ENCODE results near the gene CYTL1. TPM values are rescaled to one million over a fixed set of nuclear protein-coding genes. Genes with fewer than 3 reads are reported as not detected.

The CYTL1 gene
- polyA plus RNA-seq, 1 donor from 2014 or later = not detected

DNA sequence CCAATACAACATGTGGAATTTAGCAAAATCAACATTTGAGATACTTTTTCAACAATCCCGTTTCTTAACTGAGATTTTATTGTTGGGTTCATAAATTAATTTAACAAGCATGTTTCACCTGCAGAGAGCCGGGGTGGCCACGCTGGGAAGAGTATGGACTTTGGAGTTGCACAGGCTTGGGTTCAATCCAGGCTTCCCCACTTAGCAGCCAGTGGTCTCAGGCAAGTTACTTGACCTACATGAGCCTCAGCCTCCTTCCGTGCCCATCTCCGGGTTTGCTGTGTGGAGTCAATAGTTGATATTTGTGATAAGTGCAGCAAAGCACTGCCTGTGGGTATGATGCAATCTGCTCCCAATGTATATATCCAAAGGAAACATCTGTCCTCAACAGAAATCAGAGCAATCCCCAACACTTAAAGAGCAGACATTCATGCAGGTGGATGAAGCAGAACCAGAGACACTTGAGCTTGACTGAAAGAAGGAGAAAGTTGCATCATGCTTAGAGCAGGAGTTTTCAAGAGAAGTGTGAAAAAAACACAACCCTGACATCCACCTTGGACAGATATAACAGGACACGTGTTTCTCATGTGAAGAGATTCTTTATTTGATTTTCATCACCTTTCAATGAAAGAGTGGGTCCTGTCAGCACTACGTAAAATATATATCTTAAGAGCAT is 5.1 kb downstream of the CYTL1 start:
- no peak overlapping the region for H3K4me2 ChIP-seq (ENCODE audit: low read length)
- no peak overlapping the region for H2AFZ ChIP-seq (ENCODE audit: low read depth, low read length)
- H3K9me2 ChIP-seq (ENCODE audit: insufficient read depth, low read length) = no peaks in the 10 kb centered on the region
- H3K36me3 ChIP-seq (ENCODE audit: insufficient read depth, low read length) = no peaks in the 10 kb centered on the region
- H3K9ac ChIP-seq (ENCODE audit: low read length) = no peak overlapping the region
- no peaks in the 10 kb centered on the region for H3K9me3 ChIP-seq (ENCODE audit: low read length)
- TF ChIP-seq, protein P1, sequence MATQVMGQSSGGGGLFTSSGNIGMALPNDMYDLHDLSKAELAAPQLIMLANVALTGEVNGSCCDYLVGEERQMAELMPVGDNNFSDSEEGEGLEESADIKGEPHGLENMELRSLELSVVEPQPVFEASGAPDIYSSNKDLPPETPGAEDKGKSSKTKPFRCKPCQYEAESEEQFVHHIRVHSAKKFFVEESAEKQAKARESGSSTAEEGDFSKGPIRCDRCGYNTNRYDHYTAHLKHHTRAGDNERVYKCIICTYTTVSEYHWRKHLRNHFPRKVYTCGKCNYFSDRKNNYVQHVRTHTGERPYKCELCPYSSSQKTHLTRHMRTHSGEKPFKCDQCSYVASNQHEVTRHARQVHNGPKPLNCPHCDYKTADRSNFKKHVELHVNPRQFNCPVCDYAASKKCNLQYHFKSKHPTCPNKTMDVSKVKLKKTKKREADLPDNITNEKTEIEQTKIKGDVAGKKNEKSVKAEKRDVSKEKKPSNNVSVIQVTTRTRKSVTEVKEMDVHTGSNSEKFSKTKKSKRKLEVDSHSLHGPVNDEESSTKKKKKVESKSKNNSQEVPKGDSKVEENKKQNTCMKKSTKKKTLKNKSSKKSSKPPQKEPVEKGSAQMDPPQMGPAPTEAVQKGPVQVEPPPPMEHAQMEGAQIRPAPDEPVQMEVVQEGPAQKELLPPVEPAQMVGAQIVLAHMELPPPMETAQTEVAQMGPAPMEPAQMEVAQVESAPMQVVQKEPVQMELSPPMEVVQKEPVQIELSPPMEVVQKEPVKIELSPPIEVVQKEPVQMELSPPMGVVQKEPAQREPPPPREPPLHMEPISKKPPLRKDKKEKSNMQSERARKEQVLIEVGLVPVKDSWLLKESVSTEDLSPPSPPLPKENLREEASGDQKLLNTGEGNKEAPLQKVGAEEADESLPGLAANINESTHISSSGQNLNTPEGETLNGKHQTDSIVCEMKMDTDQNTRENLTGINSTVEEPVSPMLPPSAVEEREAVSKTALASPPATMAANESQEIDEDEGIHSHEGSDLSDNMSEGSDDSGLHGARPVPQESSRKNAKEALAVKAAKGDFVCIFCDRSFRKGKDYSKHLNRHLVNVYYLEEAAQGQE (IDR thresholded peaks at IDR 0.05; ENCODE audit: borderline replicate concordance) = no peak
- TF ChIP-seq, protein P2, sequence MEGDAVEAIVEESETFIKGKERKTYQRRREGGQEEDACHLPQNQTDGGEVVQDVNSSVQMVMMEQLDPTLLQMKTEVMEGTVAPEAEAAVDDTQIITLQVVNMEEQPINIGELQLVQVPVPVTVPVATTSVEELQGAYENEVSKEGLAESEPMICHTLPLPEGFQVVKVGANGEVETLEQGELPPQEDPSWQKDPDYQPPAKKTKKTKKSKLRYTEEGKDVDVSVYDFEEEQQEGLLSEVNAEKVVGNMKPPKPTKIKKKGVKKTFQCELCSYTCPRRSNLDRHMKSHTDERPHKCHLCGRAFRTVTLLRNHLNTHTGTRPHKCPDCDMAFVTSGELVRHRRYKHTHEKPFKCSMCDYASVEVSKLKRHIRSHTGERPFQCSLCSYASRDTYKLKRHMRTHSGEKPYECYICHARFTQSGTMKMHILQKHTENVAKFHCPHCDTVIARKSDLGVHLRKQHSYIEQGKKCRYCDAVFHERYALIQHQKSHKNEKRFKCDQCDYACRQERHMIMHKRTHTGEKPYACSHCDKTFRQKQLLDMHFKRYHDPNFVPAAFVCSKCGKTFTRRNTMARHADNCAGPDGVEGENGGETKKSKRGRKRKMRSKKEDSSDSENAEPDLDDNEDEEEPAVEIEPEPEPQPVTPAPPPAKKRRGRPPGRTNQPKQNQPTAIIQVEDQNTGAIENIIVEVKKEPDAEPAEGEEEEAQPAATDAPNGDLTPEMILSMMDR (IDR thresholded peaks at IDR 0.05; ENCODE audit: poor library complexity, severe bottlenecking) = no peak
- TF ChIP-seq POLR2AphosphoS5 (IDR thresholded peaks at IDR 0.05) = no peak
- no peak for TF ChIP-seq SMC3 (conservative IDR thresholded peaks at IDR 0.05; ENCODE audit: poor library complexity)
- TF ChIP-seq EZH2 (IDR thresholded peaks at IDR 0.05; ENCODE audit: borderline replicate concordance, insufficient read depth, low read length, poor library complexity, severe bottlenecking) = no peak
- TF ChIP-seq EP300 (conservative IDR thresholded peaks at IDR 0.05; ENCODE audit: poor library complexity, severe bottlenecking) = no peak
- no peak for TF ChIP-seq RAD21 (conservative IDR thresholded peaks at IDR 0.05)
- TF ChIP-seq TAF1 (IDR thresholded peaks at IDR 0.05; ENCODE audit: low read depth) = no peak
- no peak for TF ChIP-seq MXI1 (conservative IDR thresholded peaks at IDR 0.05; ENCODE audit: poor library complexity, severe bottlenecking)
- no peaks in the 10 kb centered on the region for H3K27me3 ChIP-seq (ENCODE audit: insufficient read depth, low read depth, low read length)
- no peaks in the 10 kb centered on the region for H3F3A ChIP-seq (ENCODE audit: insufficient read depth, low read length, poor library complexity, severe bottlenecking)
- no peaks in the 10 kb centered on the region for H4K20me1 ChIP-seq (ENCODE audit: insufficient read depth)
- no peaks in the 10 kb centered on the region for H3K79me2 ChIP-seq (replicated peaks; ENCODE audit: insufficient read depth, low read length)
- H3K4me3 ChIP-seq (ENCODE audit: low read length) = no peak overlapping the region
- H3K27ac ChIP-seq (ENCODE audit: low read length) = no peak overlapping the region

- Histone ChIP-seq H3K9ac (ENCODE audit: low read length) (no peak overlapping the region), H3K79me2 (replicated peaks; ENCODE audit: insufficient read depth, low read length) (no peaks in the 10 kb centered on the region), H3K9me2 (ENCODE audit: insufficient read depth, low read length) (no peaks in the 10 kb centered on the region), H4K20me1 (ENCODE audit: insufficient read depth) (no peaks in the 10 kb centered on the region), H3K27me3 (ENCODE audit: insufficient read depth, low read depth, low read length) (no peaks in the 10 kb centered on the region), H3K9me3 (ENCODE audit: low read length) (no peaks in the 10 kb centered on the region), H3K4me3 (ENCODE audit: low read length) (no peak overlapping the region), H3F3A (ENCODE audit: insufficient read depth, low read length, poor library complexity, severe bottlenecking) (no peaks in the 10 kb centered on the region), H3K4me2 (ENCODE audit: low read length) (no peak overlapping the region), H2AFZ (ENCODE audit: low read depth, low read length) (no peak overlapping the region), H3K27ac (ENCODE audit: low read length) (no peak overlapping the region), H3K36me3 (ENCODE audit: insufficient read depth, low read length) (no peaks in the 10 kb centered on the region)
- TF ChIP-seq EP300 (conservative IDR thresholded peaks at IDR 0.05; ENCODE audit: poor library complexity, severe bottlenecking) = no peak
- no peak for TF ChIP-seq SMC3 (conservative IDR thresholded peaks at IDR 0.05; ENCODE audit: poor library complexity)
- TF ChIP-seq EZH2 (IDR thresholded peaks at IDR 0.05; ENCODE audit: borderline replicate concordance, insufficient read depth, low read length, poor library complexity, severe bottlenecking) = no peak
- no peak for TF ChIP-seq TAF1 (IDR thresholded peaks at IDR 0.05; ENCODE audit: low read depth)
- TF ChIP-seq, protein P2 (IDR thresholded peaks at IDR 0.05; ENCODE audit: poor library complexity, severe bottlenecking) = no peak
- TF ChIP-seq, protein P1 (IDR thresholded peaks at IDR 0.05; ENCODE audit: borderline replicate concordance) = no peak
These were observed 6.3 kb downstream of the CYTL1 start for GRCh38 chr4:5012958-5013357.
